ENCODE measurements around the gene TMEFF2. TPM values are rescaled to one million over a fixed set of nuclear protein-coding genes. Genes with fewer than 3 reads are reported as not detected.

TMEFF2 gene
- total and polyA plus RNA-seq, 2 of the 4 experiments (the other 2 are of a cell fraction): 1.3 to 3.0 TPM

- in situ Hi-C loops (cut with MboI; ENCODE audit: low sequenced_read_pairs): no loop called here
- no peak overlapping the region for H3K18ac ChIP-seq (ENCODE audit: low read depth, low read length)
- no peak overlapping the region for H3K4me3 ChIP-seq (ENCODE audit: insufficient read depth, low read depth, low read length)
- no peak overlapping the region for H2AK5ac ChIP-seq (ENCODE audit: low read depth, low read length)
- H4K5ac ChIP-seq (ENCODE audit: low read depth, low read length): no peak overlapping the region
- dilution Hi-C loops (cut with HindIII; ENCODE audit: low sequenced_read_pairs, unreplicated experiment): no loop called here
- H2BK20ac ChIP-seq (ENCODE audit: low read depth, low read length): no peak overlapping the region
- H2BK120ac ChIP-seq (ENCODE audit: low read depth, low read length): no peak overlapping the region
- H3K56ac ChIP-seq (ENCODE audit: extremely low read depth, insufficient read depth, low read length): no peak overlapping the region
- H2BK15ac ChIP-seq (ENCODE audit: low read depth, low read length): no peak overlapping the region
- no peak for ATAC-seq (ENCODE audit: low read depth)
- H3K9me1 ChIP-seq (ENCODE audit: insufficient read depth, low read length): no peaks in the 10 kb centered on the region
- POLR2A ChIA-PET (ENCODE audit: unreplicated experiment): no interaction called here
- no TSS peak for BruUV-seq (replicated peaks)
- CTCF ChIA-PET: interaction anchor here (0.6 to 1.2 kb wide), 2 partner anchors 12 to 24 kb away, joined by 3 read pairs; no protein-coding TSS in a partner anchor
- no peaks in the 10 kb centered on the region for H3K27me3 ChIP-seq (ENCODE audit: control insufficient read depth, insufficient read depth, low read length)
- no peak for DNase-seq
- H2AK9ac ChIP-seq (replicated peaks; ENCODE audit: low read depth, low read length, poor library complexity): no peak overlapping the region
- TF ChIP-seq, protein P1, sequence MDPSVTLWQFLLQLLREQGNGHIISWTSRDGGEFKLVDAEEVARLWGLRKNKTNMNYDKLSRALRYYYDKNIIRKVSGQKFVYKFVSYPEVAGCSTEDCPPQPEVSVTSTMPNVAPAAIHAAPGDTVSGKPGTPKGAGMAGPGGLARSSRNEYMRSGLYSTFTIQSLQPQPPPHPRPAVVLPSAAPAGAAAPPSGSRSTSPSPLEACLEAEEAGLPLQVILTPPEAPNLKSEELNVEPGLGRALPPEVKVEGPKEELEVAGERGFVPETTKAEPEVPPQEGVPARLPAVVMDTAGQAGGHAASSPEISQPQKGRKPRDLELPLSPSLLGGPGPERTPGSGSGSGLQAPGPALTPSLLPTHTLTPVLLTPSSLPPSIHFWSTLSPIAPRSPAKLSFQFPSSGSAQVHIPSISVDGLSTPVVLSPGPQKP (IDR thresholded peaks at IDR 0.05; ENCODE audit: borderline replicate concordance, low read depth, low read length): no peak
- TF ChIP-seq POLR2A (IDR thresholded peaks at IDR 0.05; ENCODE audit: low read depth, low read length) (no peak), CEBPB (IDR thresholded peaks at IDR 0.05; ENCODE audit: low read depth, low read length) (no peak), SMC3 (IDR thresholded peaks at IDR 0.05; ENCODE audit: low read depth, low read length) (no peak), FOS (IDR thresholded peaks at IDR 0.05; ENCODE audit: low read depth, low read length) (no peak), RFX5 (IDR thresholded peaks at IDR 0.05; ENCODE audit: low read depth, low read length) (no peak), CHD1 (IDR thresholded peaks at IDR 0.05; ENCODE audit: low read depth, low read length) (no peak), MAFK (IDR thresholded peaks at IDR 0.05; ENCODE audit: low read depth, low read length) (no peak)
- no peak overlapping the region for H3K9ac ChIP-seq (ENCODE audit: low read depth, low read length)
- no peaks in the 10 kb centered on the region for H3K9me3 ChIP-seq (ENCODE audit: control insufficient read depth, insufficient read depth, low read length)
- WGBS, 2 experiments (ENCODE audit: extremely low coverage in 2 of 2, insufficient read length in 1 of 2): no CpG with 5 or more reads among the region's 3 CpGs
- H3K4ac ChIP-seq (ENCODE audit: low read depth, low read length): no peak overlapping the region
- peaks cover 9% of the 10 kb centered on the region for H3K4me1 ChIP-seq (ENCODE audit: control insufficient read depth, insufficient read depth, low read length)
- no peak overlapping the region for H4K91ac ChIP-seq (ENCODE audit: insufficient read depth, low read depth, low read length)
- no peak overlapping the region for H4K8ac ChIP-seq (ENCODE audit: low read depth in 2 of 2, low read length in 2 of 2)
- no peak overlapping the region for H3K14ac ChIP-seq (replicated peaks; ENCODE audit: low read depth, low read length)
- no peak overlapping the region for H2BK5ac ChIP-seq (ENCODE audit: low read depth, low read length, poor library complexity, severe bottlenecking)
- H4K20me1 ChIP-seq (ENCODE audit: insufficient read depth, low read length): no peaks in the 10 kb centered on the region
- no peak overlapping the region for H3K27ac ChIP-seq (ENCODE audit: insufficient read depth, low read length)
- H3K23ac ChIP-seq (ENCODE audit: low read depth, low read length): no peak overlapping the region
- intact Hi-C loops (cut with micrococcal nuclease): no loop called here
- H3K36me3 ChIP-seq (ENCODE audit: control insufficient read depth, insufficient read depth, low read length): no peaks in the 10 kb centered on the region
- no peak overlapping the region for H3K4me2 ChIP-seq (ENCODE audit: low read depth, low read length)
- no peaks in the 10 kb centered on the region for H3K79me1 ChIP-seq (ENCODE audit: low read depth in 1 of 2, low read length in 2 of 2)
- no peak overlapping the region for H2AFZ ChIP-seq (replicated peaks; ENCODE audit: low read length, poor library complexity)
These were observed 264.5 kb downstream of the TMEFF2 start for GRCh38 chr2:191930205-191930604.

Measured in IMR-90 (cell line).